Glutamatergic neuron (in vitro differentiated cells): Measurements from ENCODE around the gene NISCH. TPM values are rescaled to one million over a fixed set of nuclear protein-coding genes. Genes with fewer than 3 reads are reported as not detected.

Experiments
- DNase-seq: peaks from one replicate; pipeline ENCODE4 v3.0.0; 2022
- H3K27ac Mint-ChIP-seq: one replicate; pipeline ENCODE4 v1.8.0; 2020; ENCODE audit warnings: mild to moderate bottlenecking, mixed read lengths, inconsistent platforms; ENCODE audit not compliant: unreplicated experiment
- H3K27me3 Mint-ChIP-seq: one replicate; pipeline ENCODE4 v1.8.0; 2020; ENCODE audit warnings: mild to moderate bottlenecking, moderate library complexity, mixed read lengths, inconsistent platforms; ENCODE audit not compliant: unreplicated experiment
- H3K36me3 Mint-ChIP-seq: one replicate; pipeline ENCODE4 v1.8.0; 2020; ENCODE audit warnings: mild to moderate bottlenecking, mixed read lengths, inconsistent platforms; ENCODE audit not compliant: unreplicated experiment
- H3K4me1 Mint-ChIP-seq: one replicate; pipeline ENCODE4 v1.8.0; 2020; ENCODE audit warnings: mild to moderate bottlenecking, low read depth, mixed read lengths, inconsistent platforms; ENCODE audit not compliant: unreplicated experiment
- H3K4me3 Mint-ChIP-seq: one replicate; pipeline ENCODE4 v1.8.0; 2020; ENCODE audit warnings: mild to moderate bottlenecking, mixed read lengths, inconsistent platforms; ENCODE audit not compliant: unreplicated experiment
- H3K9me3 Mint-ChIP-seq: one replicate; pipeline ENCODE4 v1.8.0; 2020; ENCODE audit warnings: mild to moderate bottlenecking, moderate library complexity, mixed read lengths, inconsistent platforms; ENCODE audit not compliant: unreplicated experiment
- total RNA-seq: library from RNA; stranded (reverse); fragmentation: NEBNext Ultra II Directional; extraction: Animal tissue kit (Norgen Biotek cat#: 25700); gene quantifications from one replicate; pipeline ENCODE4 v1.2.1, GENCODE V29; 2021; ENCODE audit not compliant: unreplicated experiment
- TF ChIP-seq, protein P1 (sequence below): fragments of 200-600 bp; sonication (generic); IDR thresholded peaks from one replicate; pipeline ENCODE4 v1.5.0; 2021; ENCODE audit not compliant: partially characterized antibody, unreplicated experiment

NISCH gene
- total RNA-seq, 1 donor from 2014 or later, result 280 TPM

DNA sequence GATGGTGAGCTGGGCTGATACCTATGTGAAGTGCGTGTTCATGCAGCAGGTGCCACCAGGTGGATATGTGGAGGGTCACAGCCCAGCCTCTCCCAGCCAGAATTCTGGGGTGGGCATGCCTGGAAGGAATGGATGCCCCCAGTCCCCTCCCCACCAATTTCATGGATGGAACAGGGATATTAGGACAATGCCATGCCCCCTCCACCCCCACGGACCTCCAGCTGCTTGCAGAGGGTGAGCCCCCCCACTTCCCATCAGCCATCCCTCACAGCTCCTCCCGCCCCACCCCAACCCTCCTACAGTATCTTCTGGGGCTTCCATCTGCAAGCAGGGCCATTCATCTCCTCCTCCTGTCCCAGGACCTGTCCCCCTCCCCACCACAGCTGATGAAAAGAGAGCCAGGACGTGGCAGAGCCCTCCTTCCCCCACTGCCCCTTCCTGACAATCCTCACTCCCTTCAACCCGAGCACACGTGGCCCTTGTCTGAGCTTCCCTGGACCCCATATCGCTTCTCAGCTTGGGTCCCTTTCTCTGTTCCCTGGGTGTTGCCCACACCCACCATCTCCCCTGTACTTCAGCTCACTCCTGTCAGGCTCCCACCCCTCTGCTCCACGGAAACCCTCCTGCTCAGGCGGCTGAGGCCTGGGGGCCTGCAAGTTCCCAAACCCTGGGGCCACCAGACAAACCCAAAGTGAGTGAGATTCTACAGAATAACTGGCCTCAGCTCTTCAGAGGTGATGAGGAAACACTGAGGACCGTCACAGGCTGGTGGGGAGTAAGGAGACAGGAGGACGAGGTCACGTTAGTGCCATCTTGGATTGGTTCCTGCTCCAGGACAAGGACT, 7.7 kb upstream of the NISCH start:
- Mint-ChIP-seq H3K4me3 (no peak overlapping the region), H3K27me3 (peaks cover 5% of the 10 kb centered on the region), H3K9me3 (no peaks in the 10 kb centered on the region), H3K36me3 (no peaks in the 10 kb centered on the region), H3K4me1 (peaks cover 8% of the 10 kb centered on the region), H3K27ac (no peak overlapping the region)
- TF ChIP-seq, protein P1, sequence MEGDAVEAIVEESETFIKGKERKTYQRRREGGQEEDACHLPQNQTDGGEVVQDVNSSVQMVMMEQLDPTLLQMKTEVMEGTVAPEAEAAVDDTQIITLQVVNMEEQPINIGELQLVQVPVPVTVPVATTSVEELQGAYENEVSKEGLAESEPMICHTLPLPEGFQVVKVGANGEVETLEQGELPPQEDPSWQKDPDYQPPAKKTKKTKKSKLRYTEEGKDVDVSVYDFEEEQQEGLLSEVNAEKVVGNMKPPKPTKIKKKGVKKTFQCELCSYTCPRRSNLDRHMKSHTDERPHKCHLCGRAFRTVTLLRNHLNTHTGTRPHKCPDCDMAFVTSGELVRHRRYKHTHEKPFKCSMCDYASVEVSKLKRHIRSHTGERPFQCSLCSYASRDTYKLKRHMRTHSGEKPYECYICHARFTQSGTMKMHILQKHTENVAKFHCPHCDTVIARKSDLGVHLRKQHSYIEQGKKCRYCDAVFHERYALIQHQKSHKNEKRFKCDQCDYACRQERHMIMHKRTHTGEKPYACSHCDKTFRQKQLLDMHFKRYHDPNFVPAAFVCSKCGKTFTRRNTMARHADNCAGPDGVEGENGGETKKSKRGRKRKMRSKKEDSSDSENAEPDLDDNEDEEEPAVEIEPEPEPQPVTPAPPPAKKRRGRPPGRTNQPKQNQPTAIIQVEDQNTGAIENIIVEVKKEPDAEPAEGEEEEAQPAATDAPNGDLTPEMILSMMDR, result no peak
- DNase-seq, result no peak

DNA sequence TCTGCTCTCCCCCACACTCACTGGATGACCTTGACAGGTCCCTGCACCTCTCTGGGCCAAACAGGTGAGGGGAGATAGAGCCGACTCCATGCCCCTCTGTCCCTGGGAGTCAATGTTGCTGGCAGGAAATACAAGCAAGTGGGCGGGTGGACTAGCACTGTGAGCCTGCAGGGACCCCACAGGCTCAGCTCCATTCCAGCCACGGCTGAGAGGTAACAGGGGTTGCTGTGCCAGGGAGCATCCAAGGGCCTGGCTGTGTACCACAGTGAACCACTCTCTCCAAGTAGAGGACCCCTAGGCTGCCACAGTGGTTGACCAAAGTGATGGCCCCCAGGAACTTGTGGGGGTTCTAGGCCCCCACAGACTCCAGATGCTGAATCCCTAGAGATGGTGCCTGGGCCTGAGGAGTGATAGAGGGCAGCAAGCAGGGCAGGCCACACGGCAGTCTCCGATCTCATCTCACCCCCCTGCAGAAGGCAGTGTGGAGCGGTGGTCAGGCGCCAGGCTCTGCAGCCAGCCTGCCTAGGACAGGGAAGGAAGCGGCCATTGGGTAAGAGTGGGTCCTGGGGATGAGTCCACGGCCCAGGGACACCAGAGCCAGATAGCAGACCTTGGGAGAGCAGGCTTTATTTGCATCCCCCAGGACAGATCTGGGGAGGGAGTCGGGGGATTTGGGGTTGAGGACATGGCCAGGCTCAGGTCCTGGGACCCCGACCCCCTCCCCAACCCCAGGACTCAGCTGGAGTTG, 4.7 kb upstream of the NISCH start:
- Mint-ChIP-seq H3K9me3 (peaks cover 7% of the 10 kb centered on the region), H3K36me3 (no peaks in the 10 kb centered on the region), H3K4me1 (peaks cover 12% of the 10 kb centered on the region), H3K27me3 (peaks cover 9% of the 10 kb centered on the region), H3K27ac (no peak overlapping the region), H3K4me3 (no peak overlapping the region)
- TF ChIP-seq, protein P1, result no peak
- DNase-seq, result no peak

DNA sequence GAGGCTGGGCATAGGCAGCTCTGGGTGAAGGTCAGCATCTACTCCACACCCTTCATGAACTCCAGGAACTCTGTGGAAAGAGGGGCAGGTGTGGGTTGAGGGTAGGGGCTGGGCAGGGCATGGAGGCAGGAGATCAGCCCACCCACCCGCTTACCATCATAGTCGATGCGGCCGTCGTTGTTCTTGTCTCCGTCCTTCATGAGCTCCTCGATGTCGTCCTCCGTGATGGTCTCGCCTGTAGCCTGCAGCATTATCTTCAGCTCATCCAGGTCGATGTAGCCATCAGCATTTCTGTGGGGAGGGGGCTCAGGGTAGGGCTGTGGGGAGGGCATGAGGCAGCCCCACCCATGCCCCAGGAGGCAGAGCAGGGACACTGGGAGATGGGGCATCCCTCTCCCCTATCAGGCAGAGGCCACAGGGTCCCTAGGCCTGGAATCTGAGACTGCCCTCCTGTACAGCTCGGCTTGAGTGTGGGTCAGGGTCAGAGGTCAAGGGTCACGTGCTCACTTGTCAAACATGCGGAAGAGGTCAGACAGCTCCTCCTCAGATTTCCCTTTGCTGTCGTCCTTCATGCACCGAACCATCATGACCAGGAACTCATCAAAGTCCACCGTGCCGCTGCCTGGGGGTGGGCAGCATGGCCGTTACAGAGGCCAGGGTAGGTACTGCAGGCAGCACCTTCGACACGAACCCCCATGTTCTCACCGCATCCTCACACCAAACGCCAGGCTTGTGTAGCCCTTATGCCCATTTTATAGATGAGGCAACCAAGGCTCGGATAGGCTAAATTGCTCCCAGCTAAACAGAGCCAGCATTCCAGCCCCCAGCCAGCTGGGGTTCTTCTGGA, 3.9 kb upstream of the NISCH start:
- Mint-ChIP-seq H3K36me3 (no peaks in the 10 kb centered on the region), H3K4me1 (peaks cover 12% of the 10 kb centered on the region), H3K4me3 (peak overlapping the region; percentile 52), H3K27ac (no peak overlapping the region), H3K27me3 (peaks cover 14% of the 10 kb centered on the region), H3K9me3 (peaks cover 11% of the 10 kb centered on the region)
- TF ChIP-seq, protein P1, result peak; percentile 20
- DNase-seq, result no peak

DNA sequence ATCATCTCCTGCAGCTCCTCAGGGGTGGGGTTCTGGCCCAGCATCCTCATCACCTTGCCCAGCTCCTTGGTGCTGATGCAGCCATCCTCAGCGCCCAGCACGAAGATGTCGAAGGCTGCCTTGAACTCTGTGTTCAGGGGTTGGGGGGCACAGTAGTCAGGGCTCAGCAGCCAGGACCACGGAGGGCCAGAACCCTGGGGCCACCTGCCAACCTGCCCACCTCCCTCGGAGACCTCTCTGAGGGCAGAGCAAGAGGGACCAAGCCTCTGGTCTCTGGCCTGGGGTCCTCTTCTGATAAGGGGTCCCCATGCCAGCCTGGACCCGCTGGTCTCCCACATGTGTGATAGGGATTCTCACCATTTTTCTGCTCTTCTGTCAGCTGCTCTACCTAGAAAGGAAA, 3.3 kb upstream of the NISCH start:
- TF ChIP-seq, protein P1, result no peak
- H3K27ac Mint-ChIP-seq, result no peak overlapping the region
- peaks cover 2% of the 10 kb centered on the region for H3K36me3 Mint-ChIP-seq
- peaks cover 11% of the 10 kb centered on the region for H3K9me3 Mint-ChIP-seq
- peaks cover 16% of the 10 kb centered on the region for H3K4me1 Mint-ChIP-seq
- peaks cover 14% of the 10 kb centered on the region for H3K27me3 Mint-ChIP-seq
- no peak overlapping the region for H3K4me3 Mint-ChIP-seq
- no peak for DNase-seq
